Measurements from ENCODE around the gene RANBP3L.

GRCh38 chr5:36346896-36347690 lies 45.4 kb upstream of the RANBP3L start:
- TF ChIP-seq POLR2A (IDR thresholded peaks at IDR 0.05; ENCODE audit: low read length) (no peak), GATA1 (IDR thresholded peaks at IDR 0.05; ENCODE audit: low read depth, low read length) (no peak)

Data from erythroblast (primary cell).